ENCODE data around the gene HES1.
"Not testable (repeated sequence)": the region's sequence is repeated elsewhere in the genome, so short reads cannot be mapped to it uniquely, and the experiment has no call there.

The HES1 gene

GRCh38 chr3:194124193-194124592 lies 11.8 kb upstream of the HES1 start:
- Histone ChIP-seq H3K4me3 (ENCODE audit: low read depth, low read length) (no peak overlapping the region), H2AFZ (no peak overlapping the region), H3K4me2 (ENCODE audit: low read length) (no peak overlapping the region), H3K9me3 (ENCODE audit: control insufficient read depth, low read length) (no peaks in the 10 kb centered on the region), H3K27ac (no peak overlapping the region), H3K27me3 (ENCODE audit: control insufficient read depth, insufficient read depth, low read length) (no peaks in the 10 kb centered on the region), H3K79me2 (no peaks in the 10 kb centered on the region), H3K4me1 (no peaks in the 10 kb centered on the region), H3K9ac (no peak overlapping the region), H3K36me3 (ENCODE audit: control insufficient read depth, insufficient read depth, low read length) (no peaks in the 10 kb centered on the region)
- TF ChIP-seq, protein P1, sequence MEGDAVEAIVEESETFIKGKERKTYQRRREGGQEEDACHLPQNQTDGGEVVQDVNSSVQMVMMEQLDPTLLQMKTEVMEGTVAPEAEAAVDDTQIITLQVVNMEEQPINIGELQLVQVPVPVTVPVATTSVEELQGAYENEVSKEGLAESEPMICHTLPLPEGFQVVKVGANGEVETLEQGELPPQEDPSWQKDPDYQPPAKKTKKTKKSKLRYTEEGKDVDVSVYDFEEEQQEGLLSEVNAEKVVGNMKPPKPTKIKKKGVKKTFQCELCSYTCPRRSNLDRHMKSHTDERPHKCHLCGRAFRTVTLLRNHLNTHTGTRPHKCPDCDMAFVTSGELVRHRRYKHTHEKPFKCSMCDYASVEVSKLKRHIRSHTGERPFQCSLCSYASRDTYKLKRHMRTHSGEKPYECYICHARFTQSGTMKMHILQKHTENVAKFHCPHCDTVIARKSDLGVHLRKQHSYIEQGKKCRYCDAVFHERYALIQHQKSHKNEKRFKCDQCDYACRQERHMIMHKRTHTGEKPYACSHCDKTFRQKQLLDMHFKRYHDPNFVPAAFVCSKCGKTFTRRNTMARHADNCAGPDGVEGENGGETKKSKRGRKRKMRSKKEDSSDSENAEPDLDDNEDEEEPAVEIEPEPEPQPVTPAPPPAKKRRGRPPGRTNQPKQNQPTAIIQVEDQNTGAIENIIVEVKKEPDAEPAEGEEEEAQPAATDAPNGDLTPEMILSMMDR (IDR thresholded peaks at IDR 0.05): no peak

DNA sequence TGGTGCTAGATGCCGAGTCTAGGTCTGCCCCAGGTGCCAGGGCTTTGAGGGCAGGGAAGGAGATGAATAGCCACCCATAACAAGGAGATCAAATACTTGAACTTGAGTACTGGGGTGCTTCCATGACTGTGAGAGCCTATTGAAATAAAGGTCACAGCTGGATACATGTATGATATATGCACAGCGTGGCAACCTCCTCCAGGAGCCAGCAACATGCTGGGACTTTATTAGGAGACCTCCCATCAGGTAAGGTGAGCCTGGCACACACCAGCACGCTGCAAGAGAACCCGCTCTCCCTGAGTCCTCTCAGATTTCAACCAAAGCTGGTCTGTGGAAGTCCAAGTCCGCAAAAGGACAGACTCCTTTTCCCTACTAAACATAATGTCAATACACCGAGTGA lies 10.5 kb upstream of the HES1 start:
- Histone ChIP-seq H3K9me3 (ENCODE audit: control insufficient read depth, low read length) (no peaks in the 10 kb centered on the region), H3K36me3 (ENCODE audit: control insufficient read depth, insufficient read depth, low read length) (no peaks in the 10 kb centered on the region), H3K4me1 (peaks cover 4% of the 10 kb centered on the region), H3K27ac (no peak overlapping the region), H3K4me2 (ENCODE audit: low read length) (no peak overlapping the region), H2AFZ (no peak overlapping the region), H3K79me2 (no peaks in the 10 kb centered on the region), H3K27me3 (ENCODE audit: control insufficient read depth, insufficient read depth, low read length) (no peaks in the 10 kb centered on the region), H3K4me3 (ENCODE audit: low read depth, low read length) (no peak overlapping the region), H3K9ac (no peak overlapping the region)
- TF ChIP-seq, protein P1 (IDR thresholded peaks at IDR 0.05): no peak

- Histone ChIP-seq H3K4me1 (peaks cover 13% of the 10 kb centered on the region), H3K27ac (no peak overlapping the region), H3K4me2 (ENCODE audit: low read length) (no peak overlapping the region), H3K9me3 (ENCODE audit: control insufficient read depth, low read length) (no peaks in the 10 kb centered on the region), H3K9ac (no peak overlapping the region), H3K4me3 (ENCODE audit: low read depth, low read length) (no peak overlapping the region), H3K27me3 (ENCODE audit: control insufficient read depth, insufficient read depth, low read length) (no peaks in the 10 kb centered on the region), H2AFZ (no peak overlapping the region), H3K36me3 (ENCODE audit: control insufficient read depth, insufficient read depth, low read length) (no peaks in the 10 kb centered on the region), H3K79me2 (no peaks in the 10 kb centered on the region)
- TF ChIP-seq, protein P1 (IDR thresholded peaks at IDR 0.05): no peak
Observed at GRCh38 chr3:194126790-194127189, 9.2 kb upstream of the HES1 start.

DNA sequence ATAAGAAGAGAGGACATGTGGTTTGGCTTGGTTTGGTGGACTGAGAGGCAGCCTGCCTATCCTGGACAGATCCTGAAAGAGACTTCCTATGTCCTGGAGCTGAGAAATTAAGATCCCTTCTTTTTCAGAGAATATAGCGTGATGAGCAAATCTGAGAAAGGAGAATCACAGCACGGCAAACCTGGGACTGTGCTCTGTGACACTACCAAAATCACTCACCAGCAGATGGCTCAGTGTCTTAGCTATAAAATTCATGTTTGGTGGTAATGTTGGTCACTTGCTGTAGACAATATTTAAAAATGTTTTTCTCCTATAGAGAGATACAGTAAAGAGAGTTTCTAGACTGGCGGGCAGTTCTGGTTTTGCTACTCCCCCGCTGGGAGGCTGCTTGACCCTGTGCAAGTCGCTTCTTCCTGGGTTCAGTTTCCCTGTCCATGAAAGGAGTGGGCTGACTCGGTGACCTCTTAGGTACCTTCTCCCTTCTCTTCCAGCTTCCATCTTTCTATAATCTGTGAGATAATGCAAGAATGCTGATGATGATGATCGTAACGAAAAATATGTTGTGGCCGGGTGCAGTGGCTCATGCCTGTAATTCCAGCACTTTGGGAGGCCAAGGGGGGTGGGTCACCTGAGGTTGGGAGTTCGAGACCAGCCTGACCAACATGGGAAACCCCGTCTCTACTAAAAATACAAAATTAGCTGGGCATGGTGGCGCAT lies 7.6 kb upstream of the HES1 start:
- Histone ChIP-seq H3K27ac (no peak overlapping the region), H3K79me2 (no peaks in the 10 kb centered on the region), H3K9ac (no peak overlapping the region), H3K4me2 (ENCODE audit: low read length) (no peak overlapping the region), H3K4me3 (ENCODE audit: low read depth, low read length) (no peak overlapping the region), H3K4me1 (peaks cover 13% of the 10 kb centered on the region), H3K27me3 (ENCODE audit: control insufficient read depth, insufficient read depth, low read length) (no peaks in the 10 kb centered on the region), H3K36me3 (ENCODE audit: control insufficient read depth, insufficient read depth, low read length) (no peaks in the 10 kb centered on the region), H2AFZ (no peak overlapping the region), H3K9me3 (ENCODE audit: control insufficient read depth, low read length) (no peaks in the 10 kb centered on the region)
- TF ChIP-seq, protein P1 (IDR thresholded peaks at IDR 0.05): no peak

GRCh38 chr3:194128919-194129295 lies 7.0 kb upstream of the HES1 start:
- H3K79me2 ChIP-seq; H2AFZ ChIP-seq; H3K9me3 ChIP-seq (ENCODE audit: control insufficient read depth, low read length); H3K27ac ChIP-seq; H3K9ac ChIP-seq; H3K36me3 ChIP-seq (ENCODE audit: control insufficient read depth, insufficient read depth, low read length); H3K27me3 ChIP-seq (ENCODE audit: control insufficient read depth, insufficient read depth, low read length); H3K4me3 ChIP-seq (ENCODE audit: low read depth, low read length); H3K4me2 ChIP-seq (ENCODE audit: low read length): not testable (repeated sequence)
- H3K4me1 ChIP-seq: peaks cover 17% of the 10 kb centered on the region
